ENCODE data around the gene GPS1. TPM values are rescaled to one million over a fixed set of nuclear protein-coding genes. Genes with fewer than 3 reads are reported as not detected.
A peak's percentile ranks its signal among the peaks of the same experiment; 100 is the strongest.

The GPS1 gene
- total RNA-seq, 1 donor from 2014 or later: 105 TPM

- DNase-seq (ENCODE audit: low read depth): no peak
- TF ChIP-seq, protein P1, sequence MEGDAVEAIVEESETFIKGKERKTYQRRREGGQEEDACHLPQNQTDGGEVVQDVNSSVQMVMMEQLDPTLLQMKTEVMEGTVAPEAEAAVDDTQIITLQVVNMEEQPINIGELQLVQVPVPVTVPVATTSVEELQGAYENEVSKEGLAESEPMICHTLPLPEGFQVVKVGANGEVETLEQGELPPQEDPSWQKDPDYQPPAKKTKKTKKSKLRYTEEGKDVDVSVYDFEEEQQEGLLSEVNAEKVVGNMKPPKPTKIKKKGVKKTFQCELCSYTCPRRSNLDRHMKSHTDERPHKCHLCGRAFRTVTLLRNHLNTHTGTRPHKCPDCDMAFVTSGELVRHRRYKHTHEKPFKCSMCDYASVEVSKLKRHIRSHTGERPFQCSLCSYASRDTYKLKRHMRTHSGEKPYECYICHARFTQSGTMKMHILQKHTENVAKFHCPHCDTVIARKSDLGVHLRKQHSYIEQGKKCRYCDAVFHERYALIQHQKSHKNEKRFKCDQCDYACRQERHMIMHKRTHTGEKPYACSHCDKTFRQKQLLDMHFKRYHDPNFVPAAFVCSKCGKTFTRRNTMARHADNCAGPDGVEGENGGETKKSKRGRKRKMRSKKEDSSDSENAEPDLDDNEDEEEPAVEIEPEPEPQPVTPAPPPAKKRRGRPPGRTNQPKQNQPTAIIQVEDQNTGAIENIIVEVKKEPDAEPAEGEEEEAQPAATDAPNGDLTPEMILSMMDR (conservative IDR thresholded peaks at IDR 0.05; ENCODE audit: low read depth, low read length): no peak
- peak overlapping the region; percentile 91 for H3K4me3 ChIP-seq (ENCODE audit: low read depth, low read length)
Observed at GRCh38 chr17:82052638-82053059, 951 bp downstream of the GPS1 start.

DNA sequence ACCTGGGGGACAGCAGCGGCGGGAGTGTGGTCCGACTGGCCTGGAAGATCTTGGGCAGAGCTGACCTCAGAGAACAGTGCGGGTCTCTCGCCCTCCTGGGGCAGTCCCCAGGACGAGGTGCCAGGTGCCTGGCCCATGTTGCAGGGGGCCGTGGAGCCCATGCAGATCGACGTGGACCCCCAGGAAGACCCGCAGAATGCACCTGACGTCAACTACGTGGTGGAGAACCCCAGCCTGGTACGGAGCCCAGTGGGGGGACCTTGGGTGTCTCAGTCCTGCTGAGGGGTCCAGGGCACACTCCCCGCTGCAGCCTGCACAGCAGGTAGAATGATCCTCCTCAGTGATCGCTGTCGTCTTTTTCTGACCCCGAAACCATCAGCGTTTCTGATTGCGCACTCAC lies 1.4 kb downstream of the GPS1 start:
- no peak for DNase-seq (ENCODE audit: low read depth)
- TF ChIP-seq, protein P1 (conservative IDR thresholded peaks at IDR 0.05; ENCODE audit: low read depth, low read length): no peak
- peak overlapping the region; percentile 91 for H3K4me3 ChIP-seq (ENCODE audit: low read depth, low read length)

GRCh38 chr17:82053556-82054263 lies 2.0 kb downstream of the GPS1 start:
- TF ChIP-seq, protein P1 (conservative IDR thresholded peaks at IDR 0.05; ENCODE audit: low read depth, low read length): no peak
- DNase-seq (ENCODE audit: low read depth): no peak
- no peak overlapping the region for H3K4me3 ChIP-seq (ENCODE audit: low read depth, low read length)

- TF ChIP-seq, protein P1 (conservative IDR thresholded peaks at IDR 0.05; ENCODE audit: low read depth, low read length): no peak
- no peak overlapping the region for H3K4me3 ChIP-seq (ENCODE audit: low read depth, low read length)
- DNase-seq (ENCODE audit: low read depth): no peak
Observed at GRCh38 chr17:82054351-82055022, 2.8 kb downstream of the GPS1 start.

GRCh38 chr17:82055023-82055964 lies 3.6 kb downstream of the GPS1 start:
- no peak overlapping the region for H3K4me3 ChIP-seq (ENCODE audit: low read depth, low read length)
- no peak for DNase-seq (ENCODE audit: low read depth)
- TF ChIP-seq, protein P1 (conservative IDR thresholded peaks at IDR 0.05; ENCODE audit: low read depth, low read length): no peak

DNA sequence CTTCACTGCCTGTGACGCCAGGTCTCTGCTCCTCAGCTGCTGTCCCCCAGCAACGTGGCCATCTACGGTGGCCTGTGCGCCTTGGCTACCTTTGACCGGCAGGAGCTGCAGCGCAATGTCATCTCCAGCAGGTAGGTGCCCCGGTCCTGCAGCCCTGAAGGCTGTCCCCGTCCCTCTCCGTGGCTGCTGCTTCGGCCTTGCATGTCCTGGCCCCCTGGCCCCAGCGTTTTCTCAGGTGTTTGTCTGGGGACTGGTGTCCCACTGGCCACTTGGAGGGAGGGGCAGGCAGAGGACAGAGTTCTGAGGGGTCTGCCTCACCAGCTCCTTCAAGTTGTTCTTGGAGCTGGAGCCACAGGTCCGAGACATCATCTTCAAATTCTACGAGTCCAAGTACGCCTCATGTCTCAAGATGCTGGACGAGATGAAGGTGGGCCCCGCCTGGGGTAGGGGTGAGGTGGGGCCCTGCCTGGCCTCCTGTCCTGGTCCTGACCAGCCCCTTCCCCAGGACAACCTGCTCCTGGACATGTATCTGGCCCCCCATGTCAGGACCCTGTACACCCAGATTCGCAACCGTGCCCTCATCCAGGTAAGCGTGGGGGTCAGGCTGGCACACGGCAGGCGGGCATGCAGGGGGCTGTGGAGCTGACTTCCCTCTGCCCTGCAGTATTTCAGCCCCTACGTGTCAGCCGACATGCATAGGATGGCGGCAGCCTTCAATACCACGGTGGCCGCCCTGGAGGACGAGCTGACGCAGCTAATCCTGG lies 4.4 kb downstream of the GPS1 start:
- no peak overlapping the region for H3K4me3 ChIP-seq (ENCODE audit: low read depth, low read length)
- no peak for DNase-seq (ENCODE audit: low read depth)

More for the DNA sequence above, 4.4 kb downstream of the GPS1 start:
- TF ChIP-seq, protein P1 (conservative IDR thresholded peaks at IDR 0.05; ENCODE audit: low read depth, low read length): no peak
